GM06990 (cell line): Measurements from ENCODE around the gene IFT22.
A peak's percentile ranks its signal among the peaks of the same experiment; 100 is the strongest.

ENCODE experiments used
- DNase-seq: peaks from one replicate; pipeline ENCODE4 v3.0.0-alpha.2; 2011; ENCODE audit not compliant: insufficient read length; ENCODE audit errors: extremely low read depth
- H3K27me3 ChIP-seq: replicated peaks from 2 replicates; pipeline ENCODE4 v1.6.0; 2011; ENCODE audit warnings: low read length; ENCODE audit not compliant: control insufficient read depth, insufficient read depth
- H3K36me3 ChIP-seq: 2 replicates; pipeline ENCODE4 v1.5.1; 2011; ENCODE audit warnings: low read length; ENCODE audit not compliant: control insufficient read depth, insufficient read depth
- H3K4me3 ChIP-seq: replicated peaks from 2 replicates; pipeline ENCODE4 v1.5.1; 2011; ENCODE audit warnings: low read depth, mild to moderate bottlenecking, control low read depth, low read length
- CTCF ChIP-seq: IDR thresholded peaks from 2 replicates; pipeline ENCODE4 v1.5.1; 2011; ENCODE audit warnings: low read length, control low read depth, mild to moderate bottlenecking, inconsistent platforms; ENCODE audit not compliant: insufficient read depth, poor library complexity, severe bottlenecking

Gene IFT22

GRCh38 chr7:101321491-101322401 lies at the start of gene IFT22:
IFT22 (minus strand) TSS chr7:101321812; CDS start chr7:101321709, 103 bp downstream.
- peak within 1 kb of the TSS; percentile 80 for H3K4me3 ChIP-seq
- DNase-seq: peak; percentile 89
- H3K36me3 ChIP-seq: no peaks in the 10 kb centered on the region
- no peaks in the 10 kb centered on the region for H3K27me3 ChIP-seq
- TF ChIP-seq CTCF: no peak

GRCh38 chr7:101370836-101371235 lies 49.2 kb upstream of the IFT22 start:
- TF ChIP-seq CTCF: no peak

GRCh38 chr7:101368422-101369165 lies 47.0 kb upstream of the IFT22 start:
- H3K4me3 ChIP-seq: no peak overlapping the region
- DNase-seq: no peak
- H3K27me3 ChIP-seq: no peaks in the 10 kb centered on the region; the same call in 1 of the 2 replicates
- no peaks in the 10 kb centered on the region for H3K36me3 ChIP-seq
- TF ChIP-seq CTCF: no peak

More at GRCh38 chr7:101370836-101371235, 49.2 kb upstream of the IFT22 start:
- Histone ChIP-seq H3K4me3 (no peak overlapping the region), H3K36me3 (no peaks in the 10 kb centered on the region), H3K27me3 (no peaks in the 10 kb centered on the region)
- DNase-seq: no peak

- DNase-seq: no peak
- Histone ChIP-seq H3K4me3 (no peak overlapping the region), H3K36me3 (no peaks in the 10 kb centered on the region), H3K27me3 (no peaks in the 10 kb centered on the region; the same call in 1 of the 2 replicates)
- TF ChIP-seq CTCF: no peak
Measured at GRCh38 chr7:101367676-101368075, 46.1 kb upstream of the IFT22 start.

GRCh38 chr7:101365956-101366355 lies 44.3 kb upstream of the IFT22 start:
- no peak for DNase-seq
- no peaks in the 10 kb centered on the region for H3K36me3 ChIP-seq
- TF ChIP-seq CTCF: no peak
- no peaks in the 10 kb centered on the region; the same call in 1 of the 2 replicates for H3K27me3 ChIP-seq
- no peak overlapping the region for H3K4me3 ChIP-seq
